Hematopoietic multipotent progenitor cell treated with erythropoietin and hydrocortisone succinate and interleukin-3 and kit ligand, for 8 days (in vitro differentiated cells): ENCODE data around the gene ATN1.

Experiments used
- DNase-seq: peaks from one replicate; pipeline ENCODE4 v3.0.0-alpha.2; 2015

Gene ATN1

DNA sequence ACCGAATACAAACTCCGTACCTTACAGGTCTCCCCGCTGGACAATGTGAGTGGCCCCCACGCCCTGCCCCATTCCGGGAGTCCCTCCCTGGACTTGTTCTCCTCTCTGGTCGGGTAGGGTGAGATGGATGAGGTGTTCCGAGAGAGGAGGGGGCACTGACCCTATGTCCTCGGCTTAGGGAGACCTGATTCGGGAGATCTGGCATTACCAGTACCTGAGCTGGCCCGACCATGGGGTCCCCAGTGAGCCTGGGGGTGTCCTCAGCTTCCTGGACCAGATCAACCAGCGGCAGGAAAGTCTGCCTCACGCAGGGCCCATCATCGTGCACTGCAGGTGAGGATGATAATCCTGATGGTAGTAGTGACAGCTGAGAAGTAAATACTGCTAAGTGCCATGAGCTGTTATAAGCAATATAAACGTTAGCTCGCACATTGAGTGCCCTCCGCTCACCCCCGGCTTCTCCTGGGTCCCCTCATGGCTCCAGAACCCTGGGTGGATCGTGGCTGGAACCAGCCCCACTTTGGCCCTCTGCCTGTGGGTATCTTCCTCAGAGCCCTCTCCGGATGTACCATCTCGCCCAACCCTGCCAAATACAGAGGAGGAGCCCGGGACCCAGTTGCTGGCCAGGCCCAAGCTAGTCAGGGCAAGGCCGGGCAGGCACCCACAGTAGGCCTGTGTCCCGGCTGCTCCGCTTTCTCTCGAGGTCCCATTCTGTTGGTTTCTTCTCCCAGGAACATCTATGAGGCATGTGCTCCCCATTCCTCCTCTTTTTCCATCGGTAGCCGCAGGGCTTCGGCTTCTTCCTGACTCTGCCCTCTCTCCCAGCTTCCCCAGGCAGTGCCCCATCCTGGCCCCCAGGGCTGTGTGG, 30.2 kb downstream of the ATN1 start:
- no peak for DNase-seq

DNA sequence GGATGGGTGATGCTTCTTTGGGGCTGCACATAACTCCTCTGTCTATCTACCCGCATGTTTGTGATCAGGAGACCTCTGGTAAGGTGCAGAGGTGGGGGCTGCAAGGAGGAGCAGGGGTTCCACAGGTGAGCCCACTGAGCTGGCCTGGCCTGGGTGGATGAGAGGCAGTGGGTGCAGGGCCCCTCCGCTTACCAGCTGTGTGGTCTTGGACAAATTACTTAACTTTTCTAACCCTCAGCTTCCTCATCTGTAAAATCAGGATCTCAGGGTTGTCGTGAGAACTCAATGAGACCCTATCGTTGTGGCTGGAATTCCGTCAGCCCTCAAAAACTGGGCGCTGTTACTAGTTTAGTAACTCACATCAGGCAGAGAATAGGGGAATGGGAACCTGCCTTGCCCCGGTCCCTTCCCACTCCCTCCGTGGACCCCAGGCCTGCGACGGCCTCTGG, 30.9 kb downstream of the ATN1 start:
- DNase-seq: no peak

- peak; percentile 29 for DNase-seq
Observed at GRCh38 chr12:6959058-6959804, 31.5 kb downstream of the ATN1 start.

DNA sequence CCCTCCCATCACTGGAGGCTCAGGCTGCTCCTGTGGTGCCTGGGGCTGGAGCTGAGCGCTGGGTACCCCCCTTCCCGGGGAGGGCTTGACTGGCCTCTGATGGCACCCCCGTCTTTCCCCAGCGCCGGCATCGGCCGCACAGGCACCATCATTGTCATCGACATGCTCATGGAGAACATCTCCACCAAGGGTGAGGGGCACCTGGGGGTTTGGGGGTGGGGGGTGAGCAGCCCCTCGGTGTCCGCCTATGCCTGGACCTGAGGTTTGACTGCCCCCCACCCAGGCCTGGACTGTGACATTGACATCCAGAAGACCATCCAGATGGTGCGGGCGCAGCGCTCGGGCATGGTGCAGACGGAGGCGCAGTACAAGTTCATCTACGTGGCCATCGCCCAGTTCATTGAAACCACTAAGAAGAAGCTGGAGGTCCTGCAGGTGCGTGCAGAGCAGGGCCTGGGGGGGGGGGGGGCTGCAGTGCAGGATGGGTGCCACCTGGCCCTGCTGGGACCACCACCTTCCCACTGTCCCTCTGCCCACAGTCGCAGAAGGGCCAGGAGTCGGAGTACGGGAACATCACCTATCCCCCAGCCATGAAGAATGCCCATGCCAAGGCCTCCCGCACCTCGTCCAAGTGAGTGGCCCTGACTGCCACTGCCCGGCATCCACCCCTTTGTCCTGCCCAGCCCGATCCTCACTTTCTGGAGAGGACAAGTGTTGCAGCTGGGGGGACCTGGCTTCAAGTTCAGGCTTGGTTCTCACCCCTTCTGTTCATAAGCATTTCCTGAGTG, 32.2 kb downstream of the ATN1 start:
- no peak for DNase-seq

DNA sequence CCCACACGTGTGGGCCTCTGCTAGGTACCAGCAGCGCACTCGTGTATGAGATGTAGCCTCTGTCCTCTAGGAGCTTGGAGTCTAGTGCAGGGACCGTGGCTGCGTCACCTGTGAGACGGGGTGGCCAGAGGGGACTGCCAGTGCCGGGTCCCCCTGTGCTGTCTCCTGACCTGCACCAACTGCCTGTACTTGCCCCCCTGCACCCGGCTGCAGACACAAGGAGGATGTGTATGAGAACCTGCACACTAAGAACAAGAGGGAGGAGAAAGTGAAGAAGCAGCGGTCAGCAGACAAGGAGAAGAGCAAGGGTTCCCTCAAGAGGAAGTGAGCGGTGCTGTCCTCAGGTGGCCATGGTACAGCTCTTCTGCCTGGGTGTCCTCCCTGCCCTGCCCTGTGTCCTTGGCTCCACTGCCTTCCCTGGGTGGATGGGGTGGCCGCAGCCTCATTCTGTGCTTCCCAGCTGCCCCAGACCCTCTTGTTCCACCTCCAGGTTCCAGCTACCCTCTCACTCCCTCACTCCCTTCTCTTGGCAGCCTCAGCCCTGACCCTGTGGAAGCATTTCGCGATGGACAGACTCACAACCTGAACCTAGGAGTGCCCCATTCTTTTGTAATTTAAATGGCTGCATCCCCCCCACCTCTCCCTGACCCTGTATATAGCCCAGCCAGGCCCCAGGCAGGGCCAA, 33.0 kb downstream of the ATN1 start:
- peak; percentile 72 for DNase-seq

GRCh38 chr12:6961278-6961694, 33.5 kb downstream of the ATN1 start:
- DNase-seq: peak; percentile 94

GRCh38 chr12:6961695-6962284, 34.0 kb downstream of the ATN1 start:
- DNase-seq: peak; percentile 93

- DNase-seq: no peak
Observed at GRCh38 chr12:6962285-6963015, 34.7 kb downstream of the ATN1 start.

DNA sequence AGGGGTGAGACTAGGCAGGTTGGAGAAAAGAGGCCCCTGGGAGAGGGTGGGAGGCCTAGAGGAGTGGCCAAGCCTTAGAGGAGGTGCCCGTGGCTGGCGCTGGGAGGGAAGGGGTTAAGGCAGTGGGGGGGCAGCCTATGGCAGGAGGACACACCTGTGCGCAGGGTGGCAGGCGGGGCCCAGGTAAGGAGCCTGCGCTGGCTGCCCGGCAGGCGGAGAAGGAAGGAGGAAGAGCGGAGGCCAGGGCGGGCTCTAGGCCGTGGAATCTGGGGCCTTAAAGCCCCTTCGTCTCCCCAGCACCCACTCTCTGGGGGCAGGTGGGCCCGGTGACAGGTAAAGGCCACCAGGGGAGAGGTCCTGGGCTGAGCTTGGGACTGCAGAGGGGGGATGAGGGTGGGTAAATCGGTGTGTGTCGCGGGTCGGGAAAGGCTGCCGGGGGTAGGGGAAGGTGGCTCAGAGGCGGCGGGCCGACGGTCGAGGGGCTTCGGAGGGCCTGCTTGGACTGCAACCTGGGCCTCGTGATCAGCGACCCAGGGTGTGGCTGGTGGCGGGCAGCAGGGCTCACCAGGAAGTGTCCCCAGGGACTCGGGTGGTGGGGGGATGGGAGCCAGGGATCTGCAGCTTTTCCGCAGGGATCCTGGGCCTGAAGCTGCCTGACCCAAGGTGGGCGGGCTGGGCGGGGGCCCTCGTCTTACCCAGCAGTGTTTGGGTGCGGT, 35.4 kb downstream of the ATN1 start:
- DNase-seq: no peak

- no peak for DNase-seq
Observed at GRCh38 chr12:6963791-6964413, 36.1 kb downstream of the ATN1 start.

DNA sequence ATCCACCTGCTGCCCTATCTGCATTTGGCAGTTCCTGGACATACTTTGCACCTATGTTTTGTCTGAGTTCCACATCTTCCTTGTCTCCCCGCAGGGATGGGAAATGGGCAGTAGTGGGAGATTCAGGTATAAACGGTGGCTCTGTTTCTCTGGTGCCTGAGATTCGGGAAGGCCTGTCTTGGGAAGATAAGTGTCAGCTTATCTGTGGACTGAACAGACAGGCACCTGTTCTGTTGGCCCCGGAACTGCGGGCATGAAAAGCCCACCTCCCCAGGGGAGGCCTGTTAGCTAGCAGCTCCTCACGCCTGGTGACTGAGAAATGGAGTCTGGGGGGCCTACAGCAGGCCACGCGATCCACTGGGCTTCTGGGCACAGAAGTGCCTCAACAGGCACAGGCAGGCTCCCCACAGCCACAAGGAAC, 36.9 kb downstream of the ATN1 start:
- DNase-seq: peak; percentile 68

DNA sequence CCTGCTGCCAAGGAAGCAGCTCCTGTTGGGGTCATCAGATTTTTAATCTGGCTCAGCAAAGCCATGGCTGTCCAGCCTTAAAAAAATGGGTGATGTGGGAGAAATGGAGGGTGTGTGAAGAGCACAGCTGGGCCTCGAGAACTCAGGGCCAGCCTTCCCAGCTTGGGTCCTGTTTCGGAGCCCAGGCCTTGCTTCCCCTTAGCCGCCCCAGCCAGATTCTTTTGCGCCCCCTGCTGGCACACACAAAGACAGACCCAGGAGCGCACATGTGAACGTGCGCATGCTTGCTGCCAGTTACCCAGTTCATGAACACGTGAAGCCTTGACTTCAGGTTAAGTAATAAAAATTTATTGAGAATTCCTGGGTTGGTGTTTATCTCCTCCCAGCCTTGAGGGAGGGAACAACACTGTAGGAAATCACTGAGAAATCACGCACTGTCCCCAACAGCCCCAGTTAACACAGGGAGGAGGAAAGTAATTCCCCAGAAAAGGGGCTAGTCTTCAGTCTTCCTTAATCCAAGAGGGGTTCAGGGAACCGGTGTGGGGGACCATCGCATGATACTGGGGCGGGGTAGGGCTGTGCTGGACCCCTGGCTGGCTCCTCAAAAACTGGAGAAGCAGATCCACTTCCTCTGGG, 37.4 kb downstream of the ATN1 start:
- peak; percentile 94 for DNase-seq

DNA sequence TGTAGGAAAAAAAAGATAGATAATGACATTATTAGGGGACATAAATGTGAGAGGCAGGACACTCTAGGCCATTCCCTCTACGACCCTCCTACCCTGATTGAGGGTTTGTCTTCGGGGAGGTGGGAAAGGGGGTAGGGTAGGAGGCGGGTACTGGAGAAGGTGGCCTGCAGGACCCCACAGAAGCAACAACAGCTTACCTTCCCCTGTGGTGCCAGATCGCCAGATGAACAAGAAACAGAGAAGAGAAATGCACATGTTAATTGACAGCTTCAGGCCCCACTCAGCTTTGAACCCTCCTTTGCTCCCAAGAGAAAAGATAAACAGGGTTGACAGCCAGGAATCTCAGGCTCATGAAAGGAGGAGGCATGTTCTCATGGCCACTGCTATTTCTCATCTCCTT, 38.0 kb downstream of the ATN1 start:
- DNase-seq: no peak

GRCh38 chr12:6966351-6966750, 38.6 kb downstream of the ATN1 start:
- DNase-seq: no peak

GRCh38 chr12:6967651-6968100, 39.9 kb downstream of the ATN1 start:
- DNase-seq: no peak

DNA sequence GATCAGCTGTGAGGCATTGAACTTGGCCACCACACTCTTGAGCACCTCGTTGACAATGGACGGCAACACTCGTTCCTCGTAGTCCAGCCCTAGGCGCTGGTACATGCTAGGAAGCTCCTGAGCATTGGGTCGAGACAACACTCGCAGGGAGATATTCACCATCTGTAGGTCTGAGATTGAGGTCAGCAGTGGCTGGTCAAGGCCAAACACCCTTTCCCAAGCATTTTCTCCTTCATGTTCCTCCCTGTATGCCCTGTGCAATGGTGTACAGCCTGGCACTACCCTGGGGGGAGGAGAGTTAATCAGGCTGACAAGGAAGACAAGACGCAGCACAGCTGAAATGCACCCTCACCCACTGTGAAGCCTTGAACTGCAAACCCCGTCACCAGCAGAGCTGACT, 40.7 kb downstream of the ATN1 start:
- no peak for DNase-seq

- DNase-seq: no peak
Observed at GRCh38 chr12:6970096-6970527, 42.4 kb downstream of the ATN1 start.

GRCh38 chr12:6974180-6974579, 46.4 kb downstream of the ATN1 start:
- no peak for DNase-seq

- DNase-seq: no peak
Observed at GRCh38 chr12:6975297-6976032, 47.7 kb downstream of the ATN1 start.
